NB4 (cell line): Measurements from ENCODE around the gene LZTS2.

Experiments used
- DNase-seq: peaks from one replicate; pipeline ENCODE4 v3.0.0; 2010; ENCODE audit warnings: low read depth
- H3K4me3 ChIP-seq: one replicate; pipeline ENCODE4 v1.5.1; 2011; ENCODE audit warnings: mild to moderate bottlenecking, low read depth, low read length, moderate library complexity
- CTCF ChIP-seq: IDR thresholded peaks from one replicate; pipeline ENCODE4 v1.5.1; 2012; ENCODE audit warnings: low read depth, low read length
- MAX ChIP-seq: IDR thresholded peaks from 2 replicates; pipeline ENCODE4 v1.6.1; 2011; ENCODE audit warnings: low read depth, low read length
- MYC ChIP-seq: IDR thresholded peaks from 2 replicates; pipeline ENCODE4 v1.6.1; 2011; ENCODE audit warnings: low read depth, low read length
- POLR2A ChIP-seq: IDR thresholded peaks from 2 replicates; pipeline ENCODE4 v1.6.1; 2011; ENCODE audit warnings: mild to moderate bottlenecking; ENCODE audit not compliant: insufficient read length; ENCODE audit errors: extremely low read depth

The LZTS2 gene

GRCh38 chr10:100981178-100981772 lies 18.3 kb upstream of the LZTS2 start:
- no peak overlapping the region for H3K4me3 ChIP-seq
- TF ChIP-seq POLR2A (no peak), CTCF (no peak)
- no peak for DNase-seq

GRCh38 chr10:100982916-100983830 lies 16.4 kb upstream of the LZTS2 start:
- TF ChIP-seq CTCF = no peak
- TF ChIP-seq MAX = no peak
- TF ChIP-seq POLR2A = no peak
- no peak for TF ChIP-seq MYC
- no peak for DNase-seq
- H3K4me3 ChIP-seq = no peak overlapping the region

- H3K4me3 ChIP-seq = no peak overlapping the region
- TF ChIP-seq MAX (no peak), POLR2A (no peak), MYC (no peak), CTCF (no peak)
- DNase-seq = no peak
Observed at GRCh38 chr10:100983868-100984671, 15.5 kb upstream of the LZTS2 start.

- no peak for DNase-seq
- no peak overlapping the region for H3K4me3 ChIP-seq
- no peak for TF ChIP-seq POLR2A
- TF ChIP-seq MYC = no peak
- TF ChIP-seq MAX = no peak
- no peak for TF ChIP-seq CTCF
Observed at GRCh38 chr10:100984672-100985177, 14.9 kb upstream of the LZTS2 start.

GRCh38 chr10:100985336-100985735 lies 14.3 kb upstream of the LZTS2 start:
- no peak for DNase-seq
- TF ChIP-seq CTCF = no peak
- TF ChIP-seq MAX = no peak
- no peak for TF ChIP-seq MYC
- TF ChIP-seq POLR2A = no peak
- no peak overlapping the region for H3K4me3 ChIP-seq
